SH-SY5Y (cell line): ENCODE results near the gene TMEM229B.

Experiments used
- GATA2 ChIP-seq: IDR thresholded peaks from 2 replicates; pipeline ENCODE4 v1.6.1; 2011; ENCODE audit warnings: mild to moderate bottlenecking, low read depth, low read length
- GATA3 ChIP-seq: IDR thresholded peaks from 2 replicates; pipeline ENCODE4 v1.6.1; 2011; ENCODE audit warnings: low read depth, mild to moderate bottlenecking, low read length, moderate library complexity

DNA sequence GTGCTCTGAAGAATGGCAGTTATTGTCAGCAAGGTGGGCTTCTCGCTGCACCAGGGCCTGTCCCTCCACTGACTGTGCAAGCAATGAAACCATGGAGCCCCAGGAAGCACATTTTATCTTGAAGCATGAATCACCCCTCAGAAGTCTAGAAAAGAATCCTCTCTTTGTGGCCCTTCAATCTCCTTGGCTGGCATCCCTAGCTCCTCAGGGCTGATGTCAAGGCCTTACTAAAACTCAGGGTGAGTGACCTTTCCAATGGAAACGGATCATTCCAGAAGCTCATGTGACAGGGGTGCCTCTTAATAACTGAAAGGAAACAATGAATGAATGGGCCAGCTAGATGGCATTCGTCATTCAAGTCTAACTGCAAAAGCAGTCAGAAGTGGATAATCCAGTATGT, 22.3 kb upstream of the TMEM229B start:
- TF ChIP-seq GATA3 (no peak), GATA2 (no peak)
